HEK293T (cell line): ENCODE results near the gene NIBAN1.

Experiments used
- CTCF ChIA-PET: fragments of 350-600 bp; formaldehyde crosslinking; extraction: SDS; loops from one replicate; lab custom pipeline; 2021; ENCODE audit warnings: antibody characterized with exemption, inconsistent platforms; lab: Yijun Ruan, JAX
- POLR2A ChIA-PET: fragments of 350-600 bp; formaldehyde crosslinking; extraction: SDS; loops from one replicate; lab custom pipeline; 2020; ENCODE audit warnings: antibody characterized with exemption, inconsistent platforms; lab: Yijun Ruan, JAX
- DNase-seq: peaks from one replicate; pipeline ENCODE4 v3.0.0; 2012; ENCODE audit warnings: mixed read lengths; ENCODE audit errors: extremely low spot score
- ARNT ChIP-seq: fragments of 450-650 bp; IDR thresholded peaks from 2 replicates; pipeline ENCODE4 v1.6.1; 2017; ENCODE audit warnings: mild to moderate bottlenecking
- BHLHE40 ChIP-seq: fragments of 450-650 bp; IDR thresholded peaks from 2 replicates; pipeline ENCODE4 v1.6.1; 2016; ENCODE audit warnings: mild to moderate bottlenecking, moderate library complexity, borderline replicate concordance
- CTBP1 ChIP-seq: fragments of 450-650 bp; IDR thresholded peaks from 2 replicates; pipeline ENCODE4 v1.6.1; 2016; ENCODE audit warnings: borderline replicate concordance
- ELF4 ChIP-seq: fragments of 450-650 bp; IDR thresholded peaks from 2 replicates; pipeline ENCODE4 v1.6.1; 2017; ENCODE audit warnings: antibody characterized with exemption
- FOXA1 ChIP-seq: fragments of 450-650 bp; IDR thresholded peaks from 2 replicates; pipeline ENCODE4 v1.6.1; 2016; ENCODE audit warnings: mild to moderate bottlenecking
- FOXK2 ChIP-seq: fragments of 450-650 bp; IDR thresholded peaks from 2 replicates; pipeline ENCODE4 v1.6.1; 2016; ENCODE audit warnings: mild to moderate bottlenecking
- FOXM1 ChIP-seq: fragments of 450-650 bp; IDR thresholded peaks from 2 replicates; pipeline ENCODE4 v1.6.1; 2017; ENCODE audit warnings: mild to moderate bottlenecking, borderline replicate concordance
- HDGF ChIP-seq: fragments of 450-650 bp; IDR thresholded peaks from 2 replicates; pipeline ENCODE4 v1.6.1; 2017; ENCODE audit warnings: antibody characterized with exemption, borderline replicate concordance
- L3MBTL2 ChIP-seq: fragments of 450-650 bp; conservative IDR thresholded peaks from 2 replicates; pipeline ENCODE4 v1.6.1; 2016; ENCODE audit warnings: mild to moderate bottlenecking
- LEF1 ChIP-seq: fragments of 450-650 bp; IDR thresholded peaks from 2 replicates; pipeline ENCODE4 v1.6.1; 2017; ENCODE audit warnings: mild to moderate bottlenecking, borderline replicate concordance
- NFRKB ChIP-seq: fragments of 450-650 bp; IDR thresholded peaks from 2 replicates; pipeline ENCODE4 v1.6.1; 2016; ENCODE audit warnings: mild to moderate bottlenecking, moderate library complexity
- PKNOX1 ChIP-seq: fragments of 450-650 bp; IDR thresholded peaks from 2 replicates; pipeline ENCODE4 v1.6.1; 2016
- SP1 ChIP-seq: fragments of 450-650 bp; IDR thresholded peaks from 2 replicates; pipeline ENCODE4 v1.6.1; 2017
- SUZ12 ChIP-seq: fragments of 450-650 bp; IDR thresholded peaks from 2 replicates; pipeline ENCODE4 v1.6.1; 2016; ENCODE audit warnings: mild to moderate bottlenecking
- TARDBP ChIP-seq: fragments of 450-650 bp; IDR thresholded peaks from 2 replicates; pipeline ENCODE4 v1.6.1; 2016
- ZNF384 ChIP-seq: fragments of 450-650 bp; IDR thresholded peaks from 2 replicates; pipeline ENCODE4 v1.6.1; 2016

The NIBAN1 gene

GRCh38 chr1:184952428-184952827 is 21.9 kb downstream of the NIBAN1 start:
- ChIA-PET CTCF (interaction anchor here (0.6 to 0.7 kb wide), 2 partner anchors 27 to 134 kb away, joined by 3 to 4 read pairs; no protein-coding TSS in a partner anchor), POLR2A (no interaction called here)
- DNase-seq: no peak
- TF ChIP-seq HDGF: no peak
- TF ChIP-seq NFRKB: no peak

- ChIA-PET POLR2A (interaction anchor here (0.6 kb wide), 1 partner anchor 181 kb away, joined by 3 read pairs; no protein-coding TSS in a partner anchor), CTCF (interaction anchor here (0.7 kb wide), 1 partner anchor 133 kb away, joined by 3 read pairs; no protein-coding TSS in a partner anchor)
- DNase-seq: no peak
- no peak for TF ChIP-seq FOXA1
- TF ChIP-seq ELF4: no peak
- TF ChIP-seq ARNT: no peak
- no peak for TF ChIP-seq LEF1
- TF ChIP-seq CTBP1: no peak
- no peak for TF ChIP-seq SP1
- TF ChIP-seq HDGF: no peak
- TF ChIP-seq FOXM1: no peak
- no peak for TF ChIP-seq FOXK2
- no peak for TF ChIP-seq TARDBP
- no peak for TF ChIP-seq BHLHE40
- no peak for TF ChIP-seq SUZ12
Observed at GRCh38 chr1:184951788-184952187, 22.5 kb downstream of the NIBAN1 start.

- ChIA-PET POLR2A (interaction anchor here (0.6 kb wide), 1 partner anchor 180 kb away, joined by 3 read pairs; no protein-coding TSS in a partner anchor), CTCF (no interaction called here)
- no peak for TF ChIP-seq BHLHE40
- no peak for TF ChIP-seq PKNOX1
- no peak for TF ChIP-seq SUZ12
- TF ChIP-seq CTBP1: no peak
- no peak for TF ChIP-seq TARDBP
- TF ChIP-seq ZNF384: no peak
- TF ChIP-seq SP1: no peak
- TF ChIP-seq ELF4: no peak
- TF ChIP-seq FOXA1: no peak
- TF ChIP-seq FOXK2: no peak
- no peak for TF ChIP-seq LEF1
- no peak for DNase-seq
Observed at GRCh38 chr1:184950906-184951305, 23.4 kb downstream of the NIBAN1 start.

- no peak for DNase-seq
- ChIA-PET POLR2A (no interaction called here), CTCF (interaction anchor here (0.7 kb wide), 1 partner anchor 257 kb away, joined by 3 read pairs; no protein-coding TSS in a partner anchor)
- no peak for TF ChIP-seq FOXM1
- TF ChIP-seq TARDBP: no peak
- TF ChIP-seq BHLHE40: no peak
- no peak for TF ChIP-seq SUZ12
- no peak for TF ChIP-seq L3MBTL2
- no peak for TF ChIP-seq FOXA1
- no peak for TF ChIP-seq ZNF384
- no peak for TF ChIP-seq HDGF
- no peak for TF ChIP-seq FOXK2
- TF ChIP-seq PKNOX1: no peak
- TF ChIP-seq ARNT: no peak
- TF ChIP-seq NFRKB: no peak
- TF ChIP-seq CTBP1: no peak
- TF ChIP-seq SP1: no peak
- no peak for TF ChIP-seq LEF1
- TF ChIP-seq ELF4: no peak
Observed at GRCh38 chr1:184950227-184950626, 24.1 kb downstream of the NIBAN1 start.

- POLR2A ChIA-PET: no interaction called here
- peak; percentile 42 for DNase-seq
- TF ChIP-seq BHLHE40: no peak
- no peak for TF ChIP-seq NFRKB
- no peak for TF ChIP-seq SP1
- no peak for TF ChIP-seq CTBP1
- no peak for TF ChIP-seq HDGF
- TF ChIP-seq FOXM1: no peak
- TF ChIP-seq SUZ12: no peak
- TF ChIP-seq FOXK2: no peak
- TF ChIP-seq ZNF384: no peak
- no peak for TF ChIP-seq PKNOX1
- TF ChIP-seq L3MBTL2: no peak
- no peak for TF ChIP-seq ARNT
- TF ChIP-seq FOXA1: no peak
- no peak for TF ChIP-seq TARDBP
- CTCF ChIA-PET: no interaction called here
Observed at GRCh38 chr1:184947497-184948256, 26.6 kb downstream of the NIBAN1 start.

GRCh38 chr1:184945678-184946412 is 28.5 kb downstream of the NIBAN1 start:
- POLR2A ChIA-PET: no interaction called here

More at GRCh38 chr1:184945678-184946412, 28.5 kb downstream of the NIBAN1 start:
- no peak for DNase-seq
- CTCF ChIA-PET: no interaction called here
- TF ChIP-seq ELF4: no peak
- TF ChIP-seq ZNF384: no peak
- TF ChIP-seq TARDBP: no peak
- no peak for TF ChIP-seq LEF1
- TF ChIP-seq SP1: no peak
- no peak for TF ChIP-seq SUZ12
- TF ChIP-seq ARNT: no peak
- no peak for TF ChIP-seq FOXA1
- no peak for TF ChIP-seq FOXK2
- no peak for TF ChIP-seq PKNOX1
- no peak for TF ChIP-seq BHLHE40
- TF ChIP-seq HDGF: no peak
- no peak for TF ChIP-seq CTBP1
- TF ChIP-seq NFRKB: no peak
- TF ChIP-seq FOXM1: no peak
- no peak for TF ChIP-seq L3MBTL2
